Liver (tissue), 3 donors: ENCODE data around the gene SORCS2.

ENCODE experiments used
- ATF3 ChIP-seq: IDR thresholded peaks from 2 replicates; pipeline ENCODE4 v1.6.1; 2016; ENCODE audit warnings: antibody characterized with exemption
- CTCF ChIP-seq: fragments of 150-350 bp; IDR thresholded peaks from 2 replicates; pipeline ENCODE4 v1.5.1; 2017; ENCODE audit warnings: improper control_type of control experiment, low read depth, low read length; ENCODE audit not compliant: missing input control
- EGR1 ChIP-seq, 2 donors: IDR thresholded peaks; 2 replicates each; pipeline ENCODE4 v1.6.1; 2016 to 2018; ENCODE audit warnings: antibody characterized with exemption in 2 of 2, low read depth in 2 of 2
- FOXA1 ChIP-seq: IDR thresholded peaks from 2 replicates; pipeline ENCODE4 v1.6.1; 2016; ENCODE audit warnings: antibody characterized with exemption
- GABPA ChIP-seq, 2 donors: IDR thresholded peaks in 1 of 2; conservative IDR thresholded peaks in 1 of 2; 2 replicates each; pipeline ENCODE4 v1.6.1; 2016; ENCODE audit warnings: antibody characterized with exemption in 2 of 2, mild to moderate bottlenecking in 1 of 2, moderate library complexity in 1 of 2
- JUND ChIP-seq, 2 donors: IDR thresholded peaks; 2 replicates each; pipeline ENCODE4 v1.6.1; 2016; ENCODE audit warnings: antibody characterized with exemption in 2 of 2
- RAD21 ChIP-seq, 2 donors: IDR thresholded peaks; 2 replicates each; pipeline ENCODE4 v1.6.1; 2016; ENCODE audit warnings: antibody characterized with exemption in 2 of 2, mild to moderate bottlenecking in 2 of 2
- REST ChIP-seq: IDR thresholded peaks from 2 replicates; pipeline ENCODE4 v1.6.1; 2016; ENCODE audit warnings: antibody characterized with exemption, mild to moderate bottlenecking
- SP1 ChIP-seq: IDR thresholded peaks from 2 replicates; pipeline ENCODE4 v1.6.1; 2018; ENCODE audit warnings: antibody characterized with exemption, mild to moderate bottlenecking
- TAF1 ChIP-seq: conservative IDR thresholded peaks from 2 replicates; pipeline ENCODE4 v1.6.1; 2016; ENCODE audit warnings: antibody characterized with exemption, mild to moderate bottlenecking
- YY1 ChIP-seq: IDR thresholded peaks from 2 replicates; pipeline ENCODE4 v1.6.1; 2016; ENCODE audit warnings: antibody characterized with exemption, mild to moderate bottlenecking
- ZBTB33 ChIP-seq: IDR thresholded peaks from 2 replicates; pipeline ENCODE4 v1.6.1; 2016; ENCODE audit warnings: antibody characterized with exemption
- TF ChIP-seq, protein P1 (sequence below): IDR thresholded peaks from 2 replicates; pipeline ENCODE4 v1.6.1; 2016; ENCODE audit warnings: antibody characterized with exemption
- donor health status: healthy.
- donor health status: healthy.

DNA sequence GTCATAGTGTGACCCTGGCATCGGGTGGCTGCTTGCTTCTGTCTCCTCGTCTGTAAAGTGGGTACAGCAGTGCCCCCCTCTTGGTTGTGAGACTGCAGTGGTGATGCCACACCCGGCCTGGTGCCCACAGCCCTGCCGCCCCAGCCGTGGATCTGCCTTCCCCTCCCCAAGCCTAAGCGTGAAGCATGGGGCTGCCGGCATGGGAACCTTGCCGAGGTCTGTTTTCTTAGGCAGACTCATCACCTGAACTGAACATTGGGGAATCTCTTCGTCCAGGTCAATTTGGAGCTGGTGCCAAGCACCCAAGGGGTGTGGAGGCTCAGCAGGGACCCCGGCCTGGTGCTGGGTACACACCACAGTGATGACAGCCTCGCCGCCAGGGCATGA, 134.0 kb downstream of the SORCS2 start:
- TF ChIP-seq CTCF (no peak), ZBTB33 (no peak), SP1 (no peak), GABPA (IDR thresholded peaks at IDR 0.05 in 1 of 2, conservative IDR thresholded peaks at IDR 0.05 in 1 of 2) (no peak), RAD21 (IDR thresholded peaks at IDR 0.05) (no peak), JUND (IDR thresholded peaks at IDR 0.05) (no peak), YY1 (no peak), REST (no peak), FOXA1 (no peak), TAF1 (no peak), ATF3 (no peak), EGR1 (IDR thresholded peaks at IDR 0.05; ENCODE audit: low read depth in 2 of 2) (no peak)
- TF ChIP-seq, protein P1, sequence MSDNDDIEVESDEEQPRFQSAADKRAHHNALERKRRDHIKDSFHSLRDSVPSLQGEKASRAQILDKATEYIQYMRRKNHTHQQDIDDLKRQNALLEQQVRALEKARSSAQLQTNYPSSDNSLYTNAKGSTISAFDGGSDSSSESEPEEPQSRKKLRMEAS = no peak
